Urinary bladder (tissue), 4 donors: ENCODE measurements around the gene PPP2R5C. TPM values are rescaled to one million over a fixed set of nuclear protein-coding genes. Genes with fewer than 3 reads are reported as not detected.

ENCODE experiments used
- DNase-seq: peaks from one replicate; pipeline ENCODE4 v3.0.0-alpha.2; 2015; ENCODE audit errors: extremely low spot score
- H3K27ac ChIP-seq: one replicate; pipeline ENCODE4 v1.5.1; 2013; ENCODE audit warnings: low read depth, mild to moderate bottlenecking, moderate library complexity
- H3K36me3 ChIP-seq: one replicate; pipeline ENCODE4 v1.6.1; 2013; ENCODE audit warnings: mild to moderate bottlenecking, moderate library complexity; ENCODE audit not compliant: insufficient read depth
- H3K4me1 ChIP-seq: one replicate; pipeline ENCODE4 v1.6.1; 2013; ENCODE audit warnings: mild to moderate bottlenecking, moderate library complexity; ENCODE audit not compliant: insufficient read depth
- H3K4me3 ChIP-seq: one replicate; pipeline ENCODE4 v1.5.1; 2013; ENCODE audit warnings: low read depth, low read length
- WGBS: extraction: QIAGEN DNeasy Blood & Tissue Kit; methylation state at CpG from one replicate; pipeline ENCODE4 v1.1.7; 2013; 5-methylcytosine and 5-hydroxymethylcytosine counted together
- polyA plus RNA-seq: library from polyadenylated mRNA; stranded (reverse); fragments of 200-250 nt; gene quantifications from one replicate; pipeline ENCODE4 v1.2.3, GENCODE V29; 2013
- total RNA-seq: library from RNA; depleted of rRNA; stranded (reverse); fragments of >200 nt; gene quantifications from one replicate; pipeline ENCODE4 v1.2.3, GENCODE V29; 2014
- donor health status: healthy with polysubstance abuse.
- donor health status: healthy.

Gene PPP2R5C
- total and polyA plus RNA-seq, 2 donors = 85.4 to 118 TPM

GRCh38 chr14:101828046-101828445 is 66.5 kb downstream of the PPP2R5C start:
- peaks cover 2% of the 10 kb centered on the region for H3K4me1 ChIP-seq
- H3K36me3 ChIP-seq = no peaks in the 10 kb centered on the region
- 35% methylated on average over 2 of the region's 2 CpGs for WGBS
- no peak overlapping the region for H3K27ac ChIP-seq
- no peak for DNase-seq
- no peak overlapping the region for H3K4me3 ChIP-seq

GRCh38 chr14:101830271-101830670 is 68.8 kb downstream of the PPP2R5C start:
- Histone ChIP-seq H3K36me3 (no peaks in the 10 kb centered on the region), H3K27ac (no peak overlapping the region), H3K4me1 (peaks cover 2% of the 10 kb centered on the region), H3K4me3 (no peak overlapping the region)
- WGBS = 56% methylated on average over 4 of the region's 4 CpGs
- no peak for DNase-seq

GRCh38 chr14:101833045-101833444 is 71.5 kb downstream of the PPP2R5C start:
- WGBS = 91% methylated on average over 11 of the region's 11 CpGs
- peaks cover 2% of the 10 kb centered on the region for H3K4me1 ChIP-seq
- H3K27ac ChIP-seq = no peak overlapping the region

GRCh38 chr14:101834397-101834796 is 72.9 kb downstream of the PPP2R5C start:
- no peaks in the 10 kb centered on the region for H3K4me1 ChIP-seq
- no peak overlapping the region for H3K4me3 ChIP-seq
- WGBS = 59% methylated on average over 4 of the region's 4 CpGs
- H3K36me3 ChIP-seq = no peaks in the 10 kb centered on the region
- no peak for DNase-seq
- no peak overlapping the region for H3K27ac ChIP-seq

More at GRCh38 chr14:101833045-101833444, 71.5 kb downstream of the PPP2R5C start:
- H3K36me3 ChIP-seq = no peaks in the 10 kb centered on the region
- H3K4me3 ChIP-seq = no peak overlapping the region
- DNase-seq = no peak

- no peak for DNase-seq
- Histone ChIP-seq H3K27ac (no peak overlapping the region), H3K36me3 (no peaks in the 10 kb centered on the region), H3K4me3 (no peak overlapping the region), H3K4me1 (no peaks in the 10 kb centered on the region)
- WGBS = 52% methylated on average over 6 of the region's 6 CpGs
Observed at GRCh38 chr14:101834800-101835547, 73.5 kb downstream of the PPP2R5C start.

- no peaks in the 10 kb centered on the region for H3K36me3 ChIP-seq
- no peak overlapping the region for H3K4me3 ChIP-seq
- no peak for DNase-seq
- 87% methylated on average over 11 of the region's 11 CpGs for WGBS
- H3K27ac ChIP-seq = no peak overlapping the region
- H3K4me1 ChIP-seq = no peaks in the 10 kb centered on the region
Observed at GRCh38 chr14:101835566-101835965, 74.1 kb downstream of the PPP2R5C start.

GRCh38 chr14:101836135-101836534 is 74.6 kb downstream of the PPP2R5C start:
- 25% methylated on average over 8 of the region's 8 CpGs for WGBS
- DNase-seq = no peak
- Histone ChIP-seq H3K4me3 (no peak overlapping the region), H3K4me1 (no peaks in the 10 kb centered on the region), H3K27ac (no peak overlapping the region), H3K36me3 (no peaks in the 10 kb centered on the region)

GRCh38 chr14:101838476-101838875 is 77.0 kb downstream of the PPP2R5C start:
- Histone ChIP-seq H3K4me3 (no peak overlapping the region), H3K27ac (no peak overlapping the region), H3K4me1 (no peaks in the 10 kb centered on the region), H3K36me3 (no peaks in the 10 kb centered on the region)
- WGBS = 91% methylated on average over 5 of the region's 5 CpGs
- no peak for DNase-seq

- 82% methylated on average over 11 of the region's 11 CpGs for WGBS
- H3K27ac ChIP-seq = no peak overlapping the region
- DNase-seq = no peak
- H3K36me3 ChIP-seq = no peaks in the 10 kb centered on the region
- H3K4me1 ChIP-seq = no peaks in the 10 kb centered on the region
- H3K4me3 ChIP-seq = no peak overlapping the region
Observed at GRCh38 chr14:101839236-101839635, 77.7 kb downstream of the PPP2R5C start.

GRCh38 chr14:101839661-101840060 is 78.2 kb downstream of the PPP2R5C start:
- 92% methylated on average over 6 of the region's 6 CpGs for WGBS
- DNase-seq = no peak
- Histone ChIP-seq H3K36me3 (no peaks in the 10 kb centered on the region), H3K27ac (no peak overlapping the region), H3K4me3 (no peak overlapping the region), H3K4me1 (no peaks in the 10 kb centered on the region)

GRCh38 chr14:101840649-101841369 is 79.3 kb downstream of the PPP2R5C start:
- Histone ChIP-seq H3K36me3 (no peaks in the 10 kb centered on the region), H3K27ac (no peak overlapping the region), H3K4me3 (no peak overlapping the region), H3K4me1 (no peaks in the 10 kb centered on the region)
- DNase-seq = peak; percentile 32
- WGBS = 79% methylated on average over 5 of the region's 5 CpGs

GRCh38 chr14:101843038-101843437 is 81.5 kb downstream of the PPP2R5C start:
- DNase-seq = no peak
- H3K36me3 ChIP-seq = no peaks in the 10 kb centered on the region
- WGBS = 83% methylated on average over 3 of the region's 3 CpGs
- no peak overlapping the region for H3K4me3 ChIP-seq
- no peaks in the 10 kb centered on the region for H3K4me1 ChIP-seq
- H3K27ac ChIP-seq = no peak overlapping the region

GRCh38 chr14:101843665-101844064 is 82.2 kb downstream of the PPP2R5C start:
- no peaks in the 10 kb centered on the region for H3K4me1 ChIP-seq
- H3K27ac ChIP-seq = no peak overlapping the region
- H3K4me3 ChIP-seq = no peak overlapping the region
- 79% methylated on average over 7 of the region's 7 CpGs for WGBS
- no peak for DNase-seq
- no peaks in the 10 kb centered on the region for H3K36me3 ChIP-seq

GRCh38 chr14:101844219-101844618 is 82.7 kb downstream of the PPP2R5C start:
- Histone ChIP-seq H3K27ac (no peak overlapping the region), H3K36me3 (no peaks in the 10 kb centered on the region), H3K4me3 (no peak overlapping the region), H3K4me1 (no peaks in the 10 kb centered on the region)
- DNase-seq = no peak
- 87% methylated on average over 19 of the region's 19 CpGs for WGBS
